Osteoblast (primary cell): ENCODE data around the gene CARMIL1. TPM values are rescaled to one million over a fixed set of nuclear protein-coding genes. Genes with fewer than 3 reads are reported as not detected.

Experiments
- DNase-seq: peaks from one replicate; pipeline ENCODE4 v3.0.0; 2011; ENCODE audit warnings: low spot score, mixed read lengths; ENCODE audit not compliant: insufficient read length; ENCODE audit errors: missing footprints
- H2AFZ ChIP-seq: 2 replicates; pipeline ENCODE4 v1.6.0; 2011; ENCODE audit warnings: mild to moderate bottlenecking, low read length
- H3K27ac ChIP-seq: 2 replicates; pipeline ENCODE4 v1.5.1; 2011; ENCODE audit warnings: mild to moderate bottlenecking, low read depth, low read length, moderate library complexity
- H3K27me3 ChIP-seq: 2 replicates; pipeline ENCODE4 v1.6.0; 2012; ENCODE audit warnings: mild to moderate bottlenecking, control low read depth, inconsistent platforms, low read length, moderate library complexity; ENCODE audit not compliant: insufficient read depth
- H3K36me3 ChIP-seq: 2 replicates; pipeline ENCODE4 v1.5.1; 2011; ENCODE audit warnings: mild to moderate bottlenecking, low read length, control low read depth, moderate library complexity; ENCODE audit not compliant: insufficient read depth
- H3K4me1 ChIP-seq: 2 replicates; pipeline ENCODE4 v1.5.1; 2011; ENCODE audit warnings: mild to moderate bottlenecking, low read length, control low read depth, moderate library complexity; ENCODE audit not compliant: insufficient read depth
- H3K4me2 ChIP-seq: 2 replicates; pipeline ENCODE4 v1.6.0; 2011; ENCODE audit warnings: mild to moderate bottlenecking, low read length; ENCODE audit not compliant: insufficient read depth
- H3K4me3 ChIP-seq: fragments of 200-600 bp; sonication (generic); 3 replicates; pipeline ENCODE4 v1.5.1; 2012; ENCODE audit warnings: mild to moderate bottlenecking, low read length, inconsistent platforms; ENCODE audit not compliant: insufficient read depth
- H3K79me2 ChIP-seq: 2 replicates; pipeline ENCODE4 v1.6.0; 2012; ENCODE audit warnings: mild to moderate bottlenecking, low read length, control low read depth, inconsistent platforms; ENCODE audit not compliant: insufficient read depth
- H3K9me3 ChIP-seq: 2 replicates; pipeline ENCODE4 v1.5.1; 2011; ENCODE audit warnings: low read depth, low read length, control low read depth
- H4K20me1 ChIP-seq: 2 replicates; pipeline ENCODE4 v1.6.0; 2012; ENCODE audit warnings: mild to moderate bottlenecking, low read length, control low read depth; ENCODE audit not compliant: insufficient read depth
- CTCF ChIP-seq: IDR thresholded peaks from 2 replicates; pipeline ENCODE4 v1.5.1; 2011; ENCODE audit warnings: mild to moderate bottlenecking, low read depth, low read length, moderate library complexity; ENCODE audit errors: extremely low read depth
- total RNA-seq: library from RNA; depleted of rRNA; stranded (reverse); fragments of >200 nt; gene quantifications from 2 replicates; pipeline ENCODE4 v1.2.3, GENCODE V29; 2012

CARMIL1 gene
- total RNA-seq, 1 donor = 25.7 TPM

- Histone ChIP-seq H3K4me1 (peaks cover 26% of the 10 kb centered on the region), H3K4me3 (no peak overlapping the region), H4K20me1 (no peaks in the 10 kb centered on the region), H3K9me3 (no peaks in the 10 kb centered on the region), H3K27me3 (no peaks in the 10 kb centered on the region), H3K36me3 (no peaks in the 10 kb centered on the region), H3K79me2 (peaks cover 5% of the 10 kb centered on the region), H2AFZ (no peak overlapping the region), H3K27ac (no peak overlapping the region), H3K4me2 (no peak overlapping the region)
- no peak for DNase-seq
- TF ChIP-seq CTCF = no peak
Measured at GRCh38 chr6:25363427-25363826, 84.3 kb downstream of the CARMIL1 start.

GRCh38 chr6:25365154-25365553 lies 86.0 kb downstream of the CARMIL1 start:
- Histone ChIP-seq H3K27me3 (no peaks in the 10 kb centered on the region), H3K4me2 (no peak overlapping the region), H4K20me1 (no peaks in the 10 kb centered on the region), H3K4me1 (peaks cover 13% of the 10 kb centered on the region), H2AFZ (no peak overlapping the region), H3K36me3 (no peaks in the 10 kb centered on the region), H3K9me3 (no peaks in the 10 kb centered on the region), H3K4me3 (no peak overlapping the region), H3K27ac (no peak overlapping the region), H3K79me2 (peaks cover 5% of the 10 kb centered on the region)
- no peak for TF ChIP-seq CTCF
- DNase-seq = no peak

GRCh38 chr6:25366903-25367545 lies 87.8 kb downstream of the CARMIL1 start:
- no peaks in the 10 kb centered on the region for H4K20me1 ChIP-seq
- H2AFZ ChIP-seq = peak overlapping the region; percentile 35
- H3K4me2 ChIP-seq = peak overlapping the region; percentile 8
- no peak overlapping the region for H3K27ac ChIP-seq
- H3K9me3 ChIP-seq = no peaks in the 10 kb centered on the region
- H3K27me3 ChIP-seq = no peaks in the 10 kb centered on the region
- TF ChIP-seq CTCF = no peak
- no peak overlapping the region for H3K4me3 ChIP-seq
- H3K36me3 ChIP-seq = no peaks in the 10 kb centered on the region
- no peak for DNase-seq
- peaks cover 5% of the 10 kb centered on the region for H3K4me1 ChIP-seq
- H3K79me2 ChIP-seq = peaks cover 5% of the 10 kb centered on the region

GRCh38 chr6:25369036-25369432 lies 89.9 kb downstream of the CARMIL1 start:
- Histone ChIP-seq H3K79me2 (peaks cover 5% of the 10 kb centered on the region), H3K27ac (no peak overlapping the region), H4K20me1 (no peaks in the 10 kb centered on the region), H3K4me1 (peaks cover 5% of the 10 kb centered on the region), H3K4me2 (no peak overlapping the region), H3K9me3 (no peaks in the 10 kb centered on the region), H3K4me3 (no peak overlapping the region), H3K36me3 (no peaks in the 10 kb centered on the region), H3K27me3 (no peaks in the 10 kb centered on the region), H2AFZ (no peak overlapping the region)
- DNase-seq = no peak
- TF ChIP-seq CTCF = no peak
